ENCODE results near the gene MARCHF3. TPM values are rescaled to one million over a fixed set of nuclear protein-coding genes. Genes with fewer than 3 reads are reported as not detected.

The MARCHF3 gene
- total RNA-seq, 1 donor from 2014 or later, result 28.1 TPM

GRCh38 chr5:126988021-126988569 is 42.3 kb downstream of the MARCHF3 start:
- no peak for DNase-seq (ENCODE audit: low spot score in 2 of 2)
- FAIRE-seq, result no peak

GRCh38 chr5:126987271-126987899 is 43.0 kb downstream of the MARCHF3 start:
- FAIRE-seq, result no peak
- no peak for DNase-seq (ENCODE audit: low spot score in 2 of 2)

GRCh38 chr5:126984632-126985031 is 45.7 kb downstream of the MARCHF3 start:
- FAIRE-seq (no peak), DNase-seq (ENCODE audit: low spot score in 2 of 2) (no peak)

- no peak for DNase-seq (ENCODE audit: low spot score in 2 of 2)
- no peak for FAIRE-seq
These were observed 46.5 kb downstream of the MARCHF3 start for GRCh38 chr5:126983874-126984266.

- no peak for FAIRE-seq
- no peak for DNase-seq (ENCODE audit: low spot score in 2 of 2)
These were observed 47.2 kb downstream of the MARCHF3 start for GRCh38 chr5:126982926-126983873.

GRCh38 chr5:126982202-126982601 is 48.2 kb downstream of the MARCHF3 start:
- DNase-seq (ENCODE audit: low spot score in 2 of 2), result no peak
- no peak for FAIRE-seq

- DNase-seq (ENCODE audit: low spot score in 2 of 2) (no peak), FAIRE-seq (no peak)
These were observed 48.7 kb downstream of the MARCHF3 start for GRCh38 chr5:126981701-126982100.

GRCh38 chr5:126981222-126981621 is 49.1 kb downstream of the MARCHF3 start:
- FAIRE-seq, result no peak
- DNase-seq (ENCODE audit: low spot score in 2 of 2), result no peak

- FAIRE-seq (no peak), DNase-seq (ENCODE audit: low spot score in 2 of 2) (no peak)
These were observed 52.1 kb downstream of the MARCHF3 start for GRCh38 chr5:126978258-126978657.

GRCh38 chr5:126976520-126977172 is 53.7 kb downstream of the MARCHF3 start:
- FAIRE-seq, result no peak

DNA sequence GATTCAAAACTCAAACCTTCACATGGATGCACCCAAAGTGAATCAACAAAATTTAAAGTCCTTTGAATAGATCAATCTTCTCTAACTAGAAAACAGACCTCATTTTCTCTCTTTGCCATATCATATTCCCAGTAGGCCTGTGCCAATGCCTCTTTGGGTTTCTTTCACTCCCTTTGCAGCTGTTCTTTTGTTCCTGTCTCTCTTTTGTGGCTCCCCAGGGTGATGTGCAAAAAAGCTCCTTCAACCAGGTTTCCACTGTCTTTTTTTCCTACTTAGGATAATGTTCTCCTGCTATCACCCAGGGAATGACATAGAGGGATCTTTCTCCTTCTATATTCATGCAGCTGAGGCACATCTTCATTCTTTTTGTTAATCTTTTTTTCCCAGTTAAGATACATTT is 54.6 kb downstream of the MARCHF3 start:
- DNase-seq (ENCODE audit: low spot score in 2 of 2) (no peak), FAIRE-seq (no peak)

More at GRCh38 chr5:126976520-126977172, 53.7 kb downstream of the MARCHF3 start:
- no peak for DNase-seq (ENCODE audit: low spot score in 2 of 2)

DNA sequence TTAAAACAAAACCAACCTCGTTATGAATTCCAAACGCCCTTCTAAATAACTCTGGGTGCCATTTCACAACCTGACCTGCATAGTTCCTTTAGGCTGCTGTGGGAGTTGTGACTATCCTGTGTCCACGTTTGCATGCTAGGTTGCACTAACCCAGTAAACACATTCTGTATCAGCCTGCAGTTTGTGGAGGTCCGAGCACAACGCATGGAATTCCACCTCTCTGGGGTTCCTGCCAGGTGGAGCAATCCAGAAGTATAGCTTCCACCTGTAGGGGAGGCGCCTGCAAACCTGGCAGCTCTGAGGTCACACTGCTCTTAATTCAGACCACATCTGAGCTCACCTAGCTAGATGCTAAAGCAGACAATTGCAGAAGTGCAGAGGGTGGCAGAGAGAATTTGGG is 57.2 kb downstream of the MARCHF3 start:
- DNase-seq (ENCODE audit: low spot score in 2 of 2), result no peak
- FAIRE-seq, result no peak

GRCh38 chr5:126972062-126972895 is 58.1 kb downstream of the MARCHF3 start:
- FAIRE-seq (no peak), DNase-seq (ENCODE audit: low spot score in 2 of 2) (no peak)

- FAIRE-seq, result no peak
- no peak for DNase-seq (ENCODE audit: low spot score in 2 of 2)
These were observed 58.8 kb downstream of the MARCHF3 start for GRCh38 chr5:126971455-126972031.

DNA sequence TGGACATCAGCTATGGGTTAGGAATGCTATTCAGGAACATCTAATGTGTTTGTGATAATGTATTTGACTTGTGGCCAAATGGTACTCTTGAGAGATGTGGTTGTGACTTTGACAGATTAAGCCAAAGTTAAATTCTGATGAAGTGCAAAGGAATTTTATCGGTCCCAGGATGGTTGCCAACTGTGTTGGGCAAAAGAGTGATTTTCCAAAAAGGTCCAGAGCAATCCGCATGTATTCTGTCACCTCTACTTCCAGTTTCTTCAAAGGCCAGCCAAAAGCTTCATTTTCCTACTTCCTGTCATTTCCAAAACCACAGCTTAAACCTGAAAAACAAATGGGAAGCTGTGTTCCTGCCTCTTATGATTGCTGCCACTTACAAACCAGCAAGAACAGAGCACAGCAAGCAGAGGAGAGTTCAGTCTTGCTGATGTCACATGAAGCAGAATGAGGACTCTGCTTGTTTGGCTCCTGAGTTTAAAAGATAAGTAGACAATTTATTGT is 59.8 kb downstream of the MARCHF3 start:
- DNase-seq (ENCODE audit: low spot score in 2 of 2) (no peak), FAIRE-seq (no peak)

DNA sequence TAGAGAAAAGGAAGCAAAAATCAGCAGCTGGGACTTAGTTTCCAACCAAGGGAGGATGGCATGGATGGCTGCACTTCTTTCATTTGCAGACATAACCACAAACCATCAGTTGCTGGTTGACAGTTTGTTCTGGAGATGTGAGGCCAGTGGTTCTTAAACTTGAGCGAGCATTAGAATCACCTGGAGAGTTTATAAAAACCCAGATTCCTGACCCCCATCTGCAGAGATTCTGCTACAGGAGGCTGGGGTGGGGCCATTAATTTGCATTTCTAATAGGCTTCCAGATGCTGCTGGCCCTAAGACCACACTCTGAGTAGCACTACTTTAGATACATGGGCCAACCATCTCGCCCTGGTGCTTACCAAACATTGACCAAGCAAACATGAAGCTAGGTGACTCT is 60.8 kb downstream of the MARCHF3 start:
- FAIRE-seq (no peak), DNase-seq (ENCODE audit: low spot score in 2 of 2) (no peak)

DNA sequence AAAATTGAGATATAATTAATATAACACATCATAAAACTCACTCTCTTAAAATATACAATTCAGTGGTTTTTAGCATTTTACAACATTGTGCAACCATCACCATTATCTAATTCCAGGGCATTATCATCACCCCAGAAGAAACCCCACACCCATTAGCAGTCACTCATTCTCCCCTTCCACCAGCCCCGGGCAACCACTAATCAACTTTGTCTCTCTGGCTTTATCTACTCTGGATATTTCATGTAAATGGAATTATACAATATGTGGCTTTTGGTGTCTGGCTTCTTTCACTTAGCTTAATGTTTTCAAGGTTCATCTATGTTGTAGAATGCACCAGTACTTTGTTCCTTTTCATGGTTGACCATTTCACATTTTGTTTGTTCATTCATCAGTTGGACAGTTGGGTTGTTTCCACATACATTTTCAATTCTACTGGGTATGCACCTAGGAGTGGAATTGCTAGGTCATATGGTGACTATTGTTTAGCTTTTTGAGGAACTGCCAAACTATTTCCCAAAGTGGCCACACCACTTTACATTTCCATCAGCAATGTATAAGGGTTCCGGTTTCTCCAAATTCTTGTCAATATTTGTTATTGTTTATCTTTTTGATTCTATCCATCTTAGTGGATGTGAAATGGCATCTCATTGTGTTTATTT is 62.4 kb downstream of the MARCHF3 start:
- DNase-seq (ENCODE audit: low spot score in 2 of 2) (no peak), FAIRE-seq (no peak)

- DNase-seq (ENCODE audit: low spot score in 2 of 2), result no peak
- no peak for FAIRE-seq
These were observed 64.9 kb downstream of the MARCHF3 start for GRCh38 chr5:126965487-126965886.

DNA sequence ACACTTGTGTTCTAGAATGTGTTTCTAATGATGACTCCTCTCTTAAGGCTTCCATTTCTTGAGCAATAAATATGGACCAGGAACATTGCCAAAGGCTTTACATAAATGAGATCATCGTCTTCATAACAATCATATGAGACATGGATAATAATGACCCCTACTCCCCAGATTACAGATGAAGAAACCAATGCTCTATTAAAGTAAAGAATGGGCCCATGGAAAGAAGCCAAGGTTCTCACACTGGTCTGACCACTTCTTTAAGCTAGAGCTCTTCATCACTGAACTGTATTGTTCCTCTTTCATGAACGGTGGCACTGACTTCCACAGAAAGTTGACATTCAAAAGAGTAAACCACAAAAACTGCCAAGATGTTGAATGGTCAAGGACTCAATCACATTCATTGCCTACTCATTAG is 65.3 kb downstream of the MARCHF3 start:
- no peak for FAIRE-seq

More for the DNA sequence above, 65.3 kb downstream of the MARCHF3 start:
- DNase-seq (ENCODE audit: low spot score in 2 of 2), result no peak

All from frontal cortex (tissue), 4 donors.